GM12878 (cell line): ENCODE data around the gene RBM15B. TPM values are rescaled to one million over a fixed set of nuclear protein-coding genes. Genes with fewer than 3 reads are reported as not detected.

Source experiments
- BCL3 ChIP-seq: IDR thresholded peaks from 2 replicates; pipeline ENCODE4 v1.6.1; 2011; ENCODE audit warnings: borderline replicate concordance, low read depth, mild to moderate bottlenecking, moderate library complexity, low read length; ENCODE audit not compliant: insufficient read depth, poor library complexity, severe bottlenecking
- BMI1 ChIP-seq: fragments of 450-650 bp; IDR thresholded peaks from 2 replicates; pipeline ENCODE4 v1.6.1; 2016; ENCODE audit warnings: mild to moderate bottlenecking, moderate library complexity, borderline replicate concordance
- CBX5 ChIP-seq: sonication (generic); IDR thresholded peaks from 2 replicates; pipeline ENCODE4 v1.6.1; 2016; ENCODE audit warnings: low read depth, moderate library complexity, mild to moderate bottlenecking, inconsistent platforms
- CHD1 ChIP-seq: IDR thresholded peaks from 2 replicates; pipeline ENCODE4 v1.6.1; 2012; ENCODE audit warnings: low read depth, low read length, improper control_type of control experiment
- CREB1 ChIP-seq: IDR thresholded peaks from 2 replicates; pipeline ENCODE4 v1.6.1; 2012; ENCODE audit warnings: low read depth, mild to moderate bottlenecking, inconsistent platforms
- CTCF ChIP-seq, 3 experiments: IDR thresholded peaks in 2 of 3; conservative IDR thresholded peaks in 1 of 3; 2 replicates each; pipeline ENCODE4 v1.5.1; 2011; ENCODE audit warnings: low read depth in 3 of 3, low read length in 3 of 3, mild to moderate bottlenecking in 3 of 3, control low read depth in 2 of 3, moderate library complexity in 2 of 3, inconsistent platforms in 1 of 3, mixed read lengths in 1 of 3; ENCODE audit not compliant: control insufficient read depth in 2 of 3, insufficient read depth in 1 of 3; ENCODE audit errors: extremely low read depth in 1 of 3
- EGR1 ChIP-seq, 2 experiments: IDR thresholded peaks; 1 replicate in 1 of 2; 2 replicates in 1 of 2; pipeline ENCODE4 v1.6.1; 2011 to 2012; ENCODE audit warnings: low read depth in 2 of 2, low read length in 2 of 2, borderline replicate concordance in 1 of 2, mild to moderate bottlenecking in 1 of 2, moderate library complexity in 1 of 2
- ELK1 ChIP-seq: IDR thresholded peaks from 2 replicates; pipeline ENCODE4 v1.6.1; 2012; ENCODE audit warnings: low read depth, low read length, improper control_type of control experiment
- ESRRA ChIP-seq: IDR thresholded peaks from 2 replicates; pipeline ENCODE4 v1.6.1; 2012; ENCODE audit warnings: mild to moderate bottlenecking, low read length, improper control_type of control experiment
- FOXM1 ChIP-seq: IDR thresholded peaks from 2 replicates; pipeline ENCODE4 v1.6.1; 2012; ENCODE audit warnings: low read depth, mild to moderate bottlenecking, inconsistent platforms, low read length, moderate library complexity
- IRF3 ChIP-seq: fragments of 450-650 bp; IDR thresholded peaks from 2 replicates; pipeline ENCODE4 v1.6.1; 2014; ENCODE audit warnings: mild to moderate bottlenecking
- LARP7 ChIP-seq: fragments of 450-650 bp; IDR thresholded peaks from 2 replicates; pipeline ENCODE4 v1.6.1; 2017; ENCODE audit warnings: mild to moderate bottlenecking
- SIN3A ChIP-seq: IDR thresholded peaks from 2 replicates; pipeline ENCODE4 v1.6.1; 2012; ENCODE audit warnings: low read depth, low read length, improper control_type of control experiment
- SMAD5 ChIP-seq: IDR thresholded peaks from 2 replicates; pipeline ENCODE4 v1.6.1; 2016; ENCODE audit warnings: antibody characterized with exemption, low read depth
- STAT3 ChIP-seq: IDR thresholded peaks from 2 replicates; pipeline ENCODE4 v1.6.1; 2011; ENCODE audit warnings: low read depth, low read length, improper control_type of control experiment
- SUZ12 ChIP-seq: fragments of 200-600 bp; sonication (generic); IDR thresholded peaks from one replicate; pipeline ENCODE4 v1.6.1; 2018; ENCODE audit warnings: antibody characterized with exemption, mild to moderate bottlenecking; ENCODE audit not compliant: unreplicated experiment
- TCF7 ChIP-seq: IDR thresholded peaks from 2 replicates; pipeline ENCODE4 v1.6.1; 2014; ENCODE audit warnings: antibody characterized with exemption, borderline replicate concordance
- ZBED1 ChIP-seq: IDR thresholded peaks from 2 replicates; pipeline ENCODE4 v1.6.1; 2016; ENCODE audit warnings: borderline replicate concordance
- ZNF217 ChIP-seq: fragments of 450-650 bp; IDR thresholded peaks from 2 replicates; pipeline ENCODE4 v1.6.1; 2017; ENCODE audit warnings: antibody characterized with exemption, mild to moderate bottlenecking
- ZNF24 ChIP-seq: fragments of 450-650 bp; IDR thresholded peaks from 2 replicates; pipeline ENCODE4 v1.6.1; 2017; ENCODE audit warnings: antibody characterized with exemption, mild to moderate bottlenecking
- ZNF274 ChIP-seq: IDR thresholded peaks from one replicate; pipeline ENCODE4 v1.8.0; 2011; ENCODE audit not compliant: insufficient read length, insufficient read depth
- ZZZ3 ChIP-seq: IDR thresholded peaks from 2 replicates; pipeline ENCODE4 v1.6.1; 2011; ENCODE audit warnings: low read depth; ENCODE audit not compliant: control insufficient read depth, insufficient read length
- polyA plus RNA-seq, 11 experiments: library from polyadenylated mRNA; depleted of rRNA in 4 of 11; unstranded in 6 of 11; stranded (reverse) in 5 of 11; fragments of >200 nt; fragmentation: Nextera tagmentation in 4 of 11; fragmentation: Illumina TruSeq in 1 of 11; extraction: Ambion mirVana in 4 of 11; extraction: Trizol in 1 of 11; gene quantifications; 1 replicate in 1 of 11; 2 replicates in 10 of 11; pipeline versions ENCODE4 v1.2.1 to v1.2.3, GENCODE V29; 2011 to 2016; ENCODE audit warnings: inconsistent platforms in 2 of 11, missing spikeins in 2 of 11, low read depth in 1 of 11
- total RNA-seq, 4 experiments: library from RNA; depleted of rRNA in 3 of 4; stranded (reverse); fragments of >200 nt in 3 of 4; fragmentation: Illumina TruSeq in 1 of 4; extraction: Trizol in 1 of 4; gene quantifications; 2 replicates each; pipeline versions ENCODE4 v1.2.1 to v1.2.3, GENCODE V29; 2013 to 2021
- TF ChIP-seq, protein P1 (sequence below): fragments of 450-650 bp; IDR thresholded peaks from 2 replicates; pipeline ENCODE4 v1.6.1; 2017; ENCODE audit warnings: borderline replicate concordance
- TF ChIP-seq, protein P2 (sequence below): IDR thresholded peaks from 2 replicates; pipeline ENCODE4 v1.6.1; 2011; ENCODE audit warnings: borderline replicate concordance, low read depth, mild to moderate bottlenecking, moderate library complexity, mixed read lengths, low read length; ENCODE audit not compliant: insufficient read depth; ENCODE audit errors: extremely low read length

Gene RBM15B
- total and polyA plus RNA-seq, 10 of the 15 experiments (the other 5 are each of a cell fraction or from before 2014, with no cell fraction given) = 2.4 to 34.5 (median 19.1) TPM

GRCh38 chr3:51391075-51391565 lies at the start of gene RBM15B (continued):
- TF ChIP-seq, protein P1, sequence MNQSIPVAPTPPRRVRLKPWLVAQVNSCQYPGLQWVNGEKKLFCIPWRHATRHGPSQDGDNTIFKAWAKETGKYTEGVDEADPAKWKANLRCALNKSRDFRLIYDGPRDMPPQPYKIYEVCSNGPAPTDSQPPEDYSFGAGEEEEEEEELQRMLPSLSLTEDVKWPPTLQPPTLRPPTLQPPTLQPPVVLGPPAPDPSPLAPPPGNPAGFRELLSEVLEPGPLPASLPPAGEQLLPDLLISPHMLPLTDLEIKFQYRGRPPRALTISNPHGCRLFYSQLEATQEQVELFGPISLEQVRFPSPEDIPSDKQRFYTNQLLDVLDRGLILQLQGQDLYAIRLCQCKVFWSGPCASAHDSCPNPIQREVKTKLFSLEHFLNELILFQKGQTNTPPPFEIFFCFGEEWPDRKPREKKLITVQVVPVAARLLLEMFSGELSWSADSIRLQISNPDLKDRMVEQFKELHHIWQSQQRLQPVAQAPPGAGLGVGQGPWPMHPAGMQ = no peak
- TF ChIP-seq TCF7 (no peak), ZNF24 (no peak), SIN3A (peak; percentile 91), ESRRA (peak; percentile 68; the same call in 1 of the 2 replicates), ZBED1 (no peak), SUZ12 (no peak), BMI1 (no peak), CBX5 (no peak), IRF3 (no peak), CREB1 (peak; percentile 99), LARP7 (peak; percentile 69; the same call in 1 of the 2 replicates), CTCF (IDR thresholded peaks at IDR 0.05 in 2 of 3, conservative IDR thresholded peaks at IDR 0.05 in 1 of 3; ENCODE audit: control insufficient read depth in 2 of 3, extremely low read depth in 1 of 3, insufficient read depth in 1 of 3, low read depth in 3 of 3, low read length in 3 of 3) (peak; percentile 84 to 93 (median 93); a peak in 4 of 6 replicates), CHD1 (no peak), ZNF217 (no peak), SMAD5 (no peak), ZZZ3 (no peak), FOXM1 (no peak), BCL3 (peak; percentile 19), ELK1 (peak; percentile 58; the same call in 1 of the 2 replicates), STAT3 (no peak), ZNF274 (no peak), EGR1 (IDR thresholded peaks at IDR 0.05; ENCODE audit: borderline replicate concordance in 1 of 2, low read depth in 2 of 2, low read length in 2 of 2) (peak in 1 of 2 experiments; percentile 35; a peak in 1 of 3 replicates)
- TF ChIP-seq, protein P2, sequence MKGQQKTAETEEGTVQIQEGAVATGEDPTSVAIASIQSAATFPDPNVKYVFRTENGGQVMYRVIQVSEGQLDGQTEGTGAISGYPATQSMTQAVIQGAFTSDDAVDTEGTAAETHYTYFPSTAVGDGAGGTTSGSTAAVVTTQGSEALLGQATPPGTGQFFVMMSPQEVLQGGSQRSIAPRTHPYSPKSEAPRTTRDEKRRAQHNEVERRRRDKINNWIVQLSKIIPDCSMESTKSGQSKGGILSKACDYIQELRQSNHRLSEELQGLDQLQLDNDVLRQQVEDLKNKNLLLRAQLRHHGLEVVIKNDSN = peak; percentile 96
